ENCODE measurements around the gene ADAMTS7. TPM values are rescaled to one million over a fixed set of nuclear protein-coding genes. Genes with fewer than 3 reads are reported as not detected.
"Not testable (repeated sequence)": the region's sequence is repeated elsewhere in the genome, so short reads cannot be mapped to it uniquely, and the experiment has no call there.

ADAMTS7 gene
- total and polyA plus RNA-seq, 8 donors = 0.31 to 102 (median 2.3) TPM

DNA sequence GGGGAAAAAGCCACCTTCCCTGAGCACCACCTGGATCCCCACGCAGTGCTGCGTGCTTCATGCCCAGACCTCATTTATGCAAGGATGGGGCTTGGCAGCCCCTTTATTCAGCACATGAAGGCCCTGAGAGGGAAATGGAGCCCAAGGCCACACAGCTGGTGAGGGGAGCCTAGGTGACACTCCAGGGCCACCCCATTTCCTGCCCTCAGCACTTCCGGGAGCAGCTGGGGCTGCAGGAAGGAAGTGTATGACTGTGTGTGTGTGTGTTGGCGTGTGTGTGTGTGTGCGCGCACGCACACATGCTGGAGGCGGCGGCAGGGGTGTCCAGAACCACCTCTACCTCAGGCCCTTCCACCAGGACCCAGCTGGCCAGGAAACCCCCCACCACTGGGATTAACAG, 49.8 kb downstream of the ADAMTS7 start:
- peak; percentile 34 to 84 for DNase-seq
- H3K4me3 ChIP-seq; H3K36me3 ChIP-seq; H3K27me3 ChIP-seq; intact Hi-C loops (cut with DNase I; ENCODE audit: low total_unique reads); H3K9me3 ChIP-seq: not testable (repeated sequence)
- TF ChIP-seq POLR2AphosphoS5 (IDR thresholded peaks at IDR 0.05) = peak in 1 of 3 donors; percentile 15
- Histone ChIP-seq H3K27ac (peak overlapping the region in 4 of 5 donors; percentile 20 to 61 (median 54)), H3K4me1 (peaks cover 5 to 37% (median 26%) of the 10 kb centered on the region in 4 donors)
- 72 to 82% (median 77%) methylated on average over 7 to 9 of the region's 9 CpGs; no CpG with 5 or more reads in 1 of the 5 donors for WGBS, 5 donors

- H3K27me3 ChIP-seq = no peaks in the 10 kb centered on the region
- peak overlapping the region in 4 of 5 donors; percentile 20 to 61 (median 54) for H3K27ac ChIP-seq
- WGBS, 5 donors = 88 to 94% (median 91%) methylated on average over 7 to 8 of the region's 8 CpGs
- DNase-seq = no peak
- no peak overlapping the region for H3K4me3 ChIP-seq
- intact Hi-C loops (cut with DNase I; ENCODE audit: low total_unique reads) = no loop called here
- peaks cover 5 to 40% (median 26%) of the 10 kb centered on the region in 4 donors for H3K4me1 ChIP-seq
- H3K36me3 ChIP-seq = no peaks in the 10 kb centered on the region
- no peaks in the 10 kb centered on the region for H3K9me3 ChIP-seq
- TF ChIP-seq, protein P1, sequence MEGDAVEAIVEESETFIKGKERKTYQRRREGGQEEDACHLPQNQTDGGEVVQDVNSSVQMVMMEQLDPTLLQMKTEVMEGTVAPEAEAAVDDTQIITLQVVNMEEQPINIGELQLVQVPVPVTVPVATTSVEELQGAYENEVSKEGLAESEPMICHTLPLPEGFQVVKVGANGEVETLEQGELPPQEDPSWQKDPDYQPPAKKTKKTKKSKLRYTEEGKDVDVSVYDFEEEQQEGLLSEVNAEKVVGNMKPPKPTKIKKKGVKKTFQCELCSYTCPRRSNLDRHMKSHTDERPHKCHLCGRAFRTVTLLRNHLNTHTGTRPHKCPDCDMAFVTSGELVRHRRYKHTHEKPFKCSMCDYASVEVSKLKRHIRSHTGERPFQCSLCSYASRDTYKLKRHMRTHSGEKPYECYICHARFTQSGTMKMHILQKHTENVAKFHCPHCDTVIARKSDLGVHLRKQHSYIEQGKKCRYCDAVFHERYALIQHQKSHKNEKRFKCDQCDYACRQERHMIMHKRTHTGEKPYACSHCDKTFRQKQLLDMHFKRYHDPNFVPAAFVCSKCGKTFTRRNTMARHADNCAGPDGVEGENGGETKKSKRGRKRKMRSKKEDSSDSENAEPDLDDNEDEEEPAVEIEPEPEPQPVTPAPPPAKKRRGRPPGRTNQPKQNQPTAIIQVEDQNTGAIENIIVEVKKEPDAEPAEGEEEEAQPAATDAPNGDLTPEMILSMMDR (IDR thresholded peaks at IDR 0.05) = no peak
- no peak for TF ChIP-seq POLR2A (IDR thresholded peaks at IDR 0.05)
- no peak for TF ChIP-seq EP300 (IDR thresholded peaks at IDR 0.05)
- TF ChIP-seq POLR2AphosphoS5 (IDR thresholded peaks at IDR 0.05) = no peak
Measured at GRCh38 chr15:78761020-78761419, 50.2 kb downstream of the ADAMTS7 start.

DNA sequence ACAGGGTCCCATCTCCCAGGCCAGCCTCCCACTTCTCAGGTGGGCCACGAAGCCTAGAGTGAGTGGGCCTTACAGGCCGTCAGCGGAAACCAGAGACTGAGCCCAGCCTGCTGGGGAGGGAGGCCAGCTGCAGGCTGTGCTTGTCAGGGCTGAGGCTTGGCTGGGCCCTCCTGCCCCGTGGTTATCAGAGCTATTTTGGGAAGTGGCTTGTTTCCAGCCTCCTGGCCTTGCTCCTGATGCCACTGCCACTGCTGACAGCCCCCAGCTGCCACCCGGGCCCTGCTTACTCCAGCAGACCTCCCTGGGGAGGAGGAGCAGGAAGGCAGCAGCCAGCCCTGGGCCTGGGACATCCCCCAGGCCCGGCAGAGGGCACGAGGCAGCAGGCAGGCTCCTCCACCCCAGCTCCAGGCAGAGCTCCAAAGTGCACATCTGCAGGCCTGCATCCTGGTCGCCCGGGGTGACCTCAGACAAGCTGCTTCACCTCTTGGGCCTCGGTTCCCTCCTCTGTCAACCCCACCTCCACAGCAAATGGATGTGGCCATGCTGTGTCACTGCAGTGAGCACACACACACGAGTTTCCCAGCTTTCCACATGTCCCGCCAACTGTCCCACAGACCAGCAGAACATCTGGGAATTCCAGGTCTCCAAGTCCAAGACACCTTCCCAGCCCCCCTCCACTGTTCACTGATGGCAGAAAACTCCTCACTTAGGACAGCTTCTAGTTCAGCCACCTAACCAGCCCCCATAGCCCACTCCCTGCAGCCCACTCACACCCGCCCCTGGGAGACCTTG, 51.0 kb downstream of the ADAMTS7 start:
- H3K9me3 ChIP-seq; H3K27me3 ChIP-seq; H3K4me3 ChIP-seq; H3K36me3 ChIP-seq; intact Hi-C loops (cut with DNase I; ENCODE audit: low total_unique reads): not testable (repeated sequence)
- Histone ChIP-seq H3K4me1 (peaks cover 5 to 41% (median 26%) of the 10 kb centered on the region in 4 donors), H3K27ac (peak overlapping the region in 4 of 5 donors; percentile 33 to 66 (median 60))
- DNase-seq = peak in 1 of 2 donors; percentile 70
- WGBS, 5 donors = 34 to 45% (median 43%) methylated on average over 6 to 9 of the region's 13 CpGs

DNA sequence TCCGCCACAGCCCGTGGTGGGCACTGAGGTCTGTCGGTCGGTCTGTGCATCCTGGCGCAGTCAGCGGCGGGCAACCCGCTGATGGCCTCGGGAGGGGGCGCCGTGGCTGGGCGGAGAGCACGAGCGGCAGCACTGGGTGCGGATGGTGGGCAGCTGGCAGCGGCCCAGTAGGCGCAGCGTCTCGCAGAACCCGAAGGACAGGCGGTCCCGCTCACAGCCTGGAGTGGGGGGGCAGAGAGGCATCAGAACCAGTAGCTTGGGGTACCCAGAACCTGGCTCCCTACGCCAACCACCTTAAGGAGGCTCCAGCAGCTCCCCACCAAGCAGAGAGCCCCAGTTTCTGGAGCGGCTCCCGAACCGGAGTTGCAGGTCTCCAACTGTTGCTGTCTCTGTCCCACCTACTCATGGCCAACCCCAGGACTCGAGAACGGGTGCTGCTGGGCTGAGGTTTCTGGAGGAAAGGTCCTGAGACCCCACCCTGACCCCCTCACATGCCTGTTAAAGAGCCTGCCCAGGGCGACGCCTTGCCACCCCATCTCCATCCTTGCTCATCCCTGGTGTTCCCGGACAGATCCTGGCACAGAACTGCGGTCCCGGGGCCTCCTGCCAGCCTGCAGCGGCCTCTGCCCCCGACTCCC, 51.8 kb downstream of the ADAMTS7 start:
- DNase-seq; H3K27me3 ChIP-seq; intact Hi-C loops (cut with DNase I; ENCODE audit: low total_unique reads); H3K4me3 ChIP-seq; H3K9me3 ChIP-seq; H3K36me3 ChIP-seq: not testable (repeated sequence)
- 78 to 95% (median 85%) methylated on average over 21 to 35 of the region's 35 CpGs for WGBS, 5 donors
- H3K27ac ChIP-seq = peak overlapping the region in 4 of 5 donors; percentile 33 to 66 (median 60)
- peaks cover 5 to 41% (median 29%) of the 10 kb centered on the region in 4 donors for H3K4me1 ChIP-seq

GRCh38 chr15:78758486-78759200, 52.6 kb downstream of the ADAMTS7 start:
- peaks cover 5 to 41% (median 29%) of the 10 kb centered on the region in 4 donors for H3K4me1 ChIP-seq
- intact Hi-C loops (cut with DNase I; ENCODE audit: low total_unique reads); H3K27me3 ChIP-seq; H3K4me3 ChIP-seq; DNase-seq; H3K36me3 ChIP-seq; H3K9me3 ChIP-seq; H3K27ac ChIP-seq: not testable (repeated sequence)
- 77 to 87% (median 83%) methylated on average over 8 to 11 of the region's 11 CpGs for WGBS, 5 donors

DNA sequence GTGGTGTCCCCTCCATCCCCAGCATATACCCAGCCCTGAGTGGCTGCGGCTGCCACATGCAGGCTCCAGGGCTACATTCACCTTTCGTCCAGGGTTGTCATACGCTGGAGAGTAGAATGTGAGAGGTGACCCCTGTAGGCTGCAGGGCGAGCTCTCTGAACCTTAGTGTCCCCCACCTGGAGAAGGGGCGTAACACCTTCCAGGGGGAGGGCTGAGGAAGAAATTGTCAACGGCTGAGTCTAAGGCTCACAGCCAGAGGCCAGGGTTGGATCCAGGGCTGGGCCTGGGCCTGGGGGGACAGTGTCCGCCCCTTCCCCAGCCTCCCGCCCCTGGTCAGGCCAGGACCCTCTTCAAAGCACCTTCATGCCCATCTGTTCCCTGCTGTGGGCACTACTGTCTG, 53.2 kb downstream of the ADAMTS7 start:
- DNase-seq; H3K36me3 ChIP-seq; intact Hi-C loops (cut with DNase I; ENCODE audit: low total_unique reads); H3K27ac ChIP-seq; H3K27me3 ChIP-seq; H3K4me3 ChIP-seq; H3K9me3 ChIP-seq: not testable (repeated sequence)
- WGBS, 5 donors = 92 to 98% (median 94%) methylated on average over 4 to 8 of the region's 8 CpGs
- peaks cover 5 to 41% (median 29%) of the 10 kb centered on the region in 4 donors for H3K4me1 ChIP-seq
